GM12878 (cell line): ENCODE results near the gene TANC1.

Source experiments
- CBX3 ChIP-seq: fragments of 200-600 bp; sonication (generic); IDR thresholded peaks from 2 replicates; pipeline ENCODE4 v1.6.1; 2016; ENCODE audit warnings: low read depth, borderline replicate concordance
- EGR1 ChIP-seq, 2 experiments: IDR thresholded peaks; 1 replicate in 1 of 2; 2 replicates in 1 of 2; pipeline ENCODE4 v1.6.1; 2011 to 2012; ENCODE audit warnings: low read depth in 2 of 2, low read length in 2 of 2, borderline replicate concordance in 1 of 2, mild to moderate bottlenecking in 1 of 2, moderate library complexity in 1 of 2
- EZH2 ChIP-seq: IDR thresholded peaks from 2 replicates; pipeline ENCODE4 v1.6.1; 2012; ENCODE audit warnings: low read depth, mild to moderate bottlenecking, control low read depth, inconsistent platforms, low read length, borderline replicate concordance; ENCODE audit not compliant: control insufficient read depth
- MEF2A ChIP-seq: IDR thresholded peaks from 2 replicates; pipeline ENCODE4 v1.6.1; 2011; ENCODE audit warnings: low read depth, mild to moderate bottlenecking, low read length, moderate library complexity; ENCODE audit not compliant: insufficient read depth
- NBN ChIP-seq: fragments of 450-650 bp; IDR thresholded peaks from 2 replicates; pipeline ENCODE4 v1.6.1; 2016
- NFYA ChIP-seq: IDR thresholded peaks from 2 replicates; pipeline ENCODE4 v1.6.1; 2011; ENCODE audit warnings: low read depth, mild to moderate bottlenecking, low read length, improper control_type of control experiment, borderline replicate concordance
- NRF1 ChIP-seq: conservative IDR thresholded peaks from 2 replicates; pipeline ENCODE4 v1.6.1; 2011; ENCODE audit warnings: mild to moderate bottlenecking, low read depth, low read length, improper control_type of control experiment
- POLR2AphosphoS5 ChIP-seq: IDR thresholded peaks from 2 replicates; pipeline ENCODE4 v1.6.1; 2011; ENCODE audit warnings: mild to moderate bottlenecking, low read length, inconsistent platforms
- RAD21 ChIP-seq: IDR thresholded peaks from 2 replicates; pipeline ENCODE4 v1.6.1; 2011; ENCODE audit warnings: mild to moderate bottlenecking, low read depth, low read length, moderate library complexity; ENCODE audit not compliant: insufficient read depth
- SMC3 ChIP-seq: IDR thresholded peaks from 2 replicates; pipeline ENCODE4 v1.6.1; 2011; ENCODE audit warnings: low read length, improper control_type of control experiment, borderline replicate concordance
- ZNF274 ChIP-seq: IDR thresholded peaks from one replicate; pipeline ENCODE4 v1.8.0; 2011; ENCODE audit not compliant: insufficient read length, insufficient read depth
- ZZZ3 ChIP-seq: IDR thresholded peaks from 2 replicates; pipeline ENCODE4 v1.6.1; 2011; ENCODE audit warnings: low read depth; ENCODE audit not compliant: control insufficient read depth, insufficient read length
- TF ChIP-seq, protein P1 (sequence below), 3 experiments: IDR thresholded peaks in 2 of 3; conservative IDR thresholded peaks in 1 of 3; 2 replicates each; pipeline ENCODE4 v1.5.1; 2011; ENCODE audit warnings: low read depth in 3 of 3, low read length in 3 of 3, mild to moderate bottlenecking in 3 of 3, control low read depth in 2 of 3, moderate library complexity in 2 of 3, inconsistent platforms in 1 of 3, mixed read lengths in 1 of 3; ENCODE audit not compliant: control insufficient read depth in 2 of 3, insufficient read depth in 1 of 3; ENCODE audit errors: extremely low read depth in 1 of 3
- TF ChIP-seq, protein P2 (sequence below): IDR thresholded peaks from 2 replicates; pipeline ENCODE4 v1.6.1; 2012; ENCODE audit warnings: low read depth, low read length, improper control_type of control experiment

DNA sequence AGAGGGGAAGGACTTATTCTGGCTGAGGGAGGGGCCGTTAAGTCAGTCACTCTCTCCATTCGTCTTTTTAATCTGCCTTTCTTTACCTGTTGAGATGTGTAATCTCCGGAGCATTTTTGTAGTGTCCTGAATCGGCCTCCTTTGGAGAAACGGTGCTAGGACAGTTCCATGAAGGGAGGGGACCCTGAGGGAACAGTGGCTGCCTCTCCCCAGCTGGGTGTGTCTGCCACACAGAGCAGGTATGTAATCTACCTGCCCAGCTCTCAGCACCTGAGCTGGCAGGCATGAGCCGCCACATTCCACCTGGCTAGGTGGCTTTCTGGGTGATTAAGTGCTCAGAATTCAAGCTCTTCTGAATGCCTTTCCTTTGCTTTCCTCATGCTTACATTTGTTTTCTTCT is 186.9 kb downstream of the TANC1 start:
- TF ChIP-seq EGR1 (IDR thresholded peaks at IDR 0.05; ENCODE audit: borderline replicate concordance in 1 of 2, low read depth in 2 of 2, low read length in 2 of 2) (no peak), CBX3 (no peak), ZZZ3 (no peak), POLR2AphosphoS5 (no peak), NFYA (no peak), ZNF274 (no peak), NBN (no peak), NRF1 (no peak), SMC3 (no peak), EZH2 (no peak), RAD21 (no peak), MEF2A (no peak)
- TF ChIP-seq, protein P1, sequence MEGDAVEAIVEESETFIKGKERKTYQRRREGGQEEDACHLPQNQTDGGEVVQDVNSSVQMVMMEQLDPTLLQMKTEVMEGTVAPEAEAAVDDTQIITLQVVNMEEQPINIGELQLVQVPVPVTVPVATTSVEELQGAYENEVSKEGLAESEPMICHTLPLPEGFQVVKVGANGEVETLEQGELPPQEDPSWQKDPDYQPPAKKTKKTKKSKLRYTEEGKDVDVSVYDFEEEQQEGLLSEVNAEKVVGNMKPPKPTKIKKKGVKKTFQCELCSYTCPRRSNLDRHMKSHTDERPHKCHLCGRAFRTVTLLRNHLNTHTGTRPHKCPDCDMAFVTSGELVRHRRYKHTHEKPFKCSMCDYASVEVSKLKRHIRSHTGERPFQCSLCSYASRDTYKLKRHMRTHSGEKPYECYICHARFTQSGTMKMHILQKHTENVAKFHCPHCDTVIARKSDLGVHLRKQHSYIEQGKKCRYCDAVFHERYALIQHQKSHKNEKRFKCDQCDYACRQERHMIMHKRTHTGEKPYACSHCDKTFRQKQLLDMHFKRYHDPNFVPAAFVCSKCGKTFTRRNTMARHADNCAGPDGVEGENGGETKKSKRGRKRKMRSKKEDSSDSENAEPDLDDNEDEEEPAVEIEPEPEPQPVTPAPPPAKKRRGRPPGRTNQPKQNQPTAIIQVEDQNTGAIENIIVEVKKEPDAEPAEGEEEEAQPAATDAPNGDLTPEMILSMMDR (IDR thresholded peaks at IDR 0.05 in 2 of 3, conservative IDR thresholded peaks at IDR 0.05 in 1 of 3; ENCODE audit: control insufficient read depth in 2 of 3, extremely low read depth in 1 of 3, insufficient read depth in 1 of 3, low read depth in 3 of 3, low read length in 3 of 3), result no peak
- TF ChIP-seq, protein P2, sequence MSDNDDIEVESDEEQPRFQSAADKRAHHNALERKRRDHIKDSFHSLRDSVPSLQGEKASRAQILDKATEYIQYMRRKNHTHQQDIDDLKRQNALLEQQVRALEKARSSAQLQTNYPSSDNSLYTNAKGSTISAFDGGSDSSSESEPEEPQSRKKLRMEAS, result no peak
